C4-2B (cell line): ENCODE results near the gene PSMC4.

Source experiments
- ZFX ChIP-seq: fragments of 450-650 bp; IDR thresholded peaks from 2 replicates; pipeline ENCODE4 v1.6.1; 2017
- TF ChIP-seq, protein P1 (sequence below): fragments of 450-650 bp; conservative IDR thresholded peaks from 2 replicates; pipeline ENCODE4 v1.5.1; 2017; ENCODE audit warnings: mild to moderate bottlenecking

DNA sequence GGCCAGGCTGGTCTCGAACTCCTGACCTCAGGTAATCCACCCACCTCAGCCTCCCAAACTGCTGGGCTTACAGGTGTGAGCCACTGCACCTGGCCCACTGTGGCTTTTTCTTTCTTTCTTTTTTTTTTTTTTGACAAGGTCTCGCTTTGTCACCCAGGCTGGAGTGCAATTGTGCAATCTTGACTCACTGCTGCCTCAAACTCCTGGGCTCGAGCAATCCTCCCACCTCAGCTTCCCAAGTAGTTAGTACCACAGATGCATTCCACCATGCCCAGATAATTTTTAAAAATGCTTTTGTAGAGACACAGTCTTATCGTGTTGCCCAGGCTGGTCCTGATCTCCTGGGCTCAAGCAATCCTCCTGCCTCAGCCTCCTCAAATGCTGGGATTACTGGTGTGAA lies 24.4 kb upstream of the PSMC4 start:
- TF ChIP-seq, protein P1, sequence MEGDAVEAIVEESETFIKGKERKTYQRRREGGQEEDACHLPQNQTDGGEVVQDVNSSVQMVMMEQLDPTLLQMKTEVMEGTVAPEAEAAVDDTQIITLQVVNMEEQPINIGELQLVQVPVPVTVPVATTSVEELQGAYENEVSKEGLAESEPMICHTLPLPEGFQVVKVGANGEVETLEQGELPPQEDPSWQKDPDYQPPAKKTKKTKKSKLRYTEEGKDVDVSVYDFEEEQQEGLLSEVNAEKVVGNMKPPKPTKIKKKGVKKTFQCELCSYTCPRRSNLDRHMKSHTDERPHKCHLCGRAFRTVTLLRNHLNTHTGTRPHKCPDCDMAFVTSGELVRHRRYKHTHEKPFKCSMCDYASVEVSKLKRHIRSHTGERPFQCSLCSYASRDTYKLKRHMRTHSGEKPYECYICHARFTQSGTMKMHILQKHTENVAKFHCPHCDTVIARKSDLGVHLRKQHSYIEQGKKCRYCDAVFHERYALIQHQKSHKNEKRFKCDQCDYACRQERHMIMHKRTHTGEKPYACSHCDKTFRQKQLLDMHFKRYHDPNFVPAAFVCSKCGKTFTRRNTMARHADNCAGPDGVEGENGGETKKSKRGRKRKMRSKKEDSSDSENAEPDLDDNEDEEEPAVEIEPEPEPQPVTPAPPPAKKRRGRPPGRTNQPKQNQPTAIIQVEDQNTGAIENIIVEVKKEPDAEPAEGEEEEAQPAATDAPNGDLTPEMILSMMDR = no peak
- no peak for TF ChIP-seq ZFX
